ENCODE measurements around the gene CCT8.

- peak; percentile 65 for TF ChIP-seq POLR2A (IDR thresholded peaks at IDR 0.05)
- peak in 2 of 4 experiments; percentile 14 to 33 for TF ChIP-seq CTCF (IDR thresholded peaks at IDR 0.05)
Measured at GRCh38 chr21:29073222-29074006, at the start of gene CCT8.

All from prostate gland (tissue), 2 donors.